Peyer's patch (tissue), 4 donors: ENCODE data around the gene SMAD3. TPM values are rescaled to one million over a fixed set of nuclear protein-coding genes. Genes with fewer than 3 reads are reported as not detected.

Source experiments
- DNase-seq, 3 donors: peaks; one replicate each; pipeline ENCODE4 v3.0.0-alpha.2; 2017 to 2019
- H3K27ac ChIP-seq, 4 donors: fragments of 200-600 bp; sonication (generic); one replicate each; pipeline ENCODE4 v1.5.1; 2016 to 2019
- H3K27me3 ChIP-seq, 2 donors: fragments of 200-600 bp; sonication (generic); one replicate each; pipeline ENCODE4 v1.5.1; 2019
- H3K36me3 ChIP-seq, 3 donors: fragments of 200-600 bp; sonication (generic); one replicate each; pipeline ENCODE4 v1.5.1; 2016 to 2019
- H3K4me1 ChIP-seq, 4 donors: fragments of 200-600 bp; sonication (generic); one replicate each; pipeline ENCODE4 v1.5.1; 2016 to 2019
- H3K4me3 ChIP-seq, 4 donors: fragments of 200-600 bp; sonication (generic); 1 replicate in 3 of 4; 2 replicates in 1 of 4; pipeline ENCODE4 v1.5.1; 2016 to 2019; ENCODE audit warnings: mild to moderate bottlenecking in 1 of 4
- H3K9me3 ChIP-seq, 4 donors: fragments of 200-600 bp; sonication (generic); one replicate each; pipeline ENCODE4 v1.5.1; 2016 to 2019; ENCODE audit warnings: mild to moderate bottlenecking in 1 of 4
- CTCF ChIP-seq, 6 experiments: fragments of 450-650 bp in 4 of 6; fragments of 200-600 bp in 2 of 6; sonication (generic) in 1 of 6; IDR thresholded peaks; one replicate each; pipeline ENCODE4 v1.5.1; 2017 to 2019; ENCODE audit warnings: antibody characterized with exemption in 6 of 6, mild to moderate bottlenecking in 3 of 6, moderate library complexity in 1 of 6
- POLR2A ChIP-seq, 2 donors: fragments of 450-650 bp; IDR thresholded peaks; one replicate each; pipeline ENCODE4 v1.5.1; 2017; ENCODE audit warnings: antibody characterized with exemption in 2 of 2, mild to moderate bottlenecking in 2 of 2, moderate library complexity in 2 of 2
- total RNA-seq, 4 donors: library from RNA; depleted of rRNA; stranded (reverse); fragments of >200 nt; gene quantifications; one replicate each; pipeline ENCODE4 v1.1.0, GENCODE V29; 2016

SMAD3 gene
- total RNA-seq, 4 donors from 2014 or later = 43.7 to 80.0 (median 60.2) TPM

DNA sequence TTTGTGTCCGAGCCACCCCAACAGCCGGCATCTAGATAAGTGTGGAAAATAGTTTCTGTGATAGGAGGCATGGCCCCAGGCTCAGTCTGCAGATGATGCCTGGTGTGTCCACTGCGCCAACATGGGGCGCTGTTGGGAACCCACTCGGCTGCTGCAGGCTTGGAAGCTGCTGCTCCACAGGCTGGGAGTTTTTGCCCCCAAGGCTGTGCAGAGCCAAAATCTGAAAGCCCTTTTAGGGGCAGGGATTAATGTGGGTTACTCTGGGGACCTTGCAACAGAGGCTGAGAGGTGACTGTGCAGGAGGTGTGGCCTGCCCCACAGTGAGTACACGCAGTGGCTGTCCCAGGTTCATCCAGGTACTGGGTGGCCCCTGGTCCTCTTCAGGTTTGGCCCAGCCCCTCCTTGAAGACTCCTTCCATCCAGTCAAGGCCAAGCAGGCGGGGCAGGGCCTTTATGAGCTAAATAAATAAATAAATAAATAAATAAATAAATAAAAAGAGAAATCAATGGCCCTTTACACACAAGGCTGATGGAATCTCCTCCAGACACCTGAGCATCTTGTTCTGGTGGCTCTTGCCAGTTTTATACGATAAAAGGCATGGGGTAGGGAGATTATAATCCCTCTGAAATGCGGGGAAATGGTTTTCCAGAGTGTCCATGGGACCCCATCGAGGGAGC lies 115.3 kb downstream of the SMAD3 start:
- Histone ChIP-seq H3K4me3 (no peak overlapping the region), H3K27me3 (no peaks in the 10 kb centered on the region), H3K27ac (no peak overlapping the region), H3K9me3 (no peaks in the 10 kb centered on the region), H3K36me3 (peaks cover 0 to 64% (median 0%) of the 10 kb centered on the region in 3 donors), H3K4me1 (peaks cover 0 to 25% (median 3%) of the 10 kb centered on the region in 4 donors)
- peak in 2 of 3 donors; percentile 13 to 34 for DNase-seq
- TF ChIP-seq POLR2A (IDR thresholded peaks at IDR 0.05) (no peak), CTCF (IDR thresholded peaks at IDR 0.05) (no peak)

DNA sequence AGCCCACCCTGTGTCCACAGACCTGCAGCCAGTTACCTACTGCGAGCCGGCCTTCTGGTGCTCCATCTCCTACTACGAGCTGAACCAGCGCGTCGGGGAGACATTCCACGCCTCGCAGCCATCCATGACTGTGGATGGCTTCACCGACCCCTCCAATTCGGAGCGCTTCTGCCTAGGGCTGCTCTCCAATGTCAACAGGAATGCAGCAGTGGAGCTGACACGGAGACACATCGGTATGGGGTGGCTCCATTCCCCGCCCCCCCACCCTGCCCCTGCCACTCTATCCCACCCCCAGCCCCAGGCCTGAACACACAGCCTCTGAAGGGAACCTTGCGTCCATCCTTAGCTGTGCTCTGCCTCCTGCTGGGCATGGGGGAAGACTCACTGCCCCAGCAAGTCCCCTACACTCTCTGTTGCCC lies 115.8 kb downstream of the SMAD3 start:
- Histone ChIP-seq H3K27me3 (no peaks in the 10 kb centered on the region), H3K27ac (no peak overlapping the region), H3K4me1 (peaks cover 0 to 20% (median 0%) of the 10 kb centered on the region in 4 donors), H3K4me3 (no peak overlapping the region), H3K9me3 (no peaks in the 10 kb centered on the region), H3K36me3 (peaks cover 0 to 67% (median 0%) of the 10 kb centered on the region in 3 donors)
- TF ChIP-seq POLR2A (IDR thresholded peaks at IDR 0.05) = no peak
- peak in 1 of 6 experiments; percentile 8 for TF ChIP-seq CTCF (IDR thresholded peaks at IDR 0.05)
- DNase-seq = peak in 2 of 3 donors; percentile 13 to 34

DNA sequence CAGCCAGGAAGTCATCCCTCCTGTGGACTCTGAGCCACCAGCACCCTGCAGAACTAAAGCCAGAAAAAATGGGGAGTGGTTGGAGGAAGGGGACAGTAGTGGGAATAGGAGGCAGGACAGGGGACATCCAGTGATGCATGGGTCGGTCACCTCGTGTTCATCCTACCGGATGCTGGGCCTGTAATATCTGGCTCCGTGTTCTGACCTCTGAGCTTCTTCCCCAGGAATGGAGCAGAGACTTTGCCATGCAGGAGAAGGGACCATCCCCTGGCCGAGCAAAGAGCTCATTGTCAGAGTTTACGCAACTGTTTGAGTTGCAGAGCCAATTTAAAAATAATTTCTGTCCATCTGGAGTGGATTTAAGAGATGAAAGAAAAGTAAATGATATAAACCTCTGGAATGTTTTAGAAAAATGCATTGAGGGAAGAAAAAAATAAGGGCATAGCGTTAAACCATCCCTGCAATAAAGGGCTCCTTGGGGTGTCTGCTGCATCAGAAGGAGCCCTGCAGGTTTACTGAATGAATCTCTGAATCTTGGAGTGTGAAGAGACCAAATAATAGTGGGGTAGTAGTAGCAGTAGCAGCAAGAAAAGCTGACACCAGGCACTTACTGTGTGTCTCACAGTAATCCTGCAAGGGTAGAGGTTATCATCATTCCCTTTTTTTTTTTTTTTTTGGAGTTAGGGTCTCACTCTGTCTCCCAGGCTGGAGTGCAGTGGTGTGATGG lies 118.2 kb downstream of the SMAD3 start:
- Histone ChIP-seq H3K4me3 (no peak overlapping the region), H3K27ac (no peak overlapping the region), H3K36me3 (peaks cover 0 to 75% (median 0%) of the 10 kb centered on the region in 3 donors), H3K4me1 (peaks cover 0 to 10% (median 0%) of the 10 kb centered on the region in 4 donors), H3K27me3 (no peaks in the 10 kb centered on the region), H3K9me3 (no peaks in the 10 kb centered on the region)
- peak in 2 of 3 donors; percentile 9 to 34 for DNase-seq
- TF ChIP-seq CTCF (IDR thresholded peaks at IDR 0.05) (no peak), POLR2A (IDR thresholded peaks at IDR 0.05) (no peak)

GRCh38 chr15:67184208-67184925 lies 119.0 kb downstream of the SMAD3 start:
- peak in 1 of 3 donors; percentile 39 for DNase-seq
- peaks cover 0 to 14% (median 0%) of the 10 kb centered on the region in 4 donors for H3K4me1 ChIP-seq
- H3K36me3 ChIP-seq = peaks cover 0 to 75% (median 0%) of the 10 kb centered on the region in 3 donors
- TF ChIP-seq POLR2A (IDR thresholded peaks at IDR 0.05) (no peak), CTCF (IDR thresholded peaks at IDR 0.05) (no peak)
- no peak overlapping the region for H3K27ac ChIP-seq
- H3K4me3 ChIP-seq = no peak overlapping the region
- no peaks in the 10 kb centered on the region for H3K27me3 ChIP-seq
- no peaks in the 10 kb centered on the region for H3K9me3 ChIP-seq

GRCh38 chr15:67185051-67185450 lies 119.6 kb downstream of the SMAD3 start:
- no peak for DNase-seq

More at GRCh38 chr15:67185051-67185450, 119.6 kb downstream of the SMAD3 start:
- Histone ChIP-seq H3K27me3 (no peaks in the 10 kb centered on the region), H3K27ac (peak overlapping the region in 3 of 4 donors; percentile 25 to 44 (median 38)), H3K9me3 (no peaks in the 10 kb centered on the region), H3K4me1 (peaks cover 0 to 21% (median 0%) of the 10 kb centered on the region in 4 donors), H3K36me3 (peaks cover 0 to 75% (median 0%) of the 10 kb centered on the region in 3 donors), H3K4me3 (no peak overlapping the region)
- TF ChIP-seq CTCF (IDR thresholded peaks at IDR 0.05) (no peak), POLR2A (IDR thresholded peaks at IDR 0.05) (no peak)
